ENCODE results near the gene AP2A1.

DNA sequence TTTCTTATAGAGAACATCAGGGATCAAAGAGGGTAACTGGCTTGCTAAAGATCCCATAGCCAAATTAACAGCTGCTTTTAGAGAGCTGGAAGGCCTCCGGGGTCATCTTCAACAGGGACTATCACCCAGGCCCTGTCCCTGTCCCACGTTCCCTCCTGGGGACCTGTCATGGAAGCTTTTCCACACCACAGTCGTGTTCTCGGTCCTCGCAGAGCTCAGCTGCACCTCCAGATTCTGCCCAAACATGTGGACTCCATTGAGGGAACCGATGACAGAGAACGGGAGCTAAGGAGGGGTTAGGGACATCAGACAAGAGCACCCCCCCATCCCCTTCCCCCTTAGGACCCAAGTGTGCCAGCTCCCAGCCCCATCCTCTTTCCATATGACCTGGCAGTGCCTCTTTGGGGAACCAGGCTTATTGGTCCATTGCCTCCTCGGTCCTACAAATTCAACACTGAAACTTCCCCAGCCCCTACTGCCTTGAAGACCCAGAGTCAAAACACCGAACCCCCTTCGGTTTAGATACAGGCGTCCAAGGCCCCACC, 45.7 kb downstream of the AP2A1 start:
- TF ChIP-seq ZNF274 (IDR thresholded peaks at IDR 0.05; ENCODE audit: low read depth, low read length) (no peak), YY1 (IDR thresholded peaks at IDR 0.05; ENCODE audit: insufficient read depth, insufficient read length) (no peak)
